ENCODE data around the gene TRIM9.

DNA sequence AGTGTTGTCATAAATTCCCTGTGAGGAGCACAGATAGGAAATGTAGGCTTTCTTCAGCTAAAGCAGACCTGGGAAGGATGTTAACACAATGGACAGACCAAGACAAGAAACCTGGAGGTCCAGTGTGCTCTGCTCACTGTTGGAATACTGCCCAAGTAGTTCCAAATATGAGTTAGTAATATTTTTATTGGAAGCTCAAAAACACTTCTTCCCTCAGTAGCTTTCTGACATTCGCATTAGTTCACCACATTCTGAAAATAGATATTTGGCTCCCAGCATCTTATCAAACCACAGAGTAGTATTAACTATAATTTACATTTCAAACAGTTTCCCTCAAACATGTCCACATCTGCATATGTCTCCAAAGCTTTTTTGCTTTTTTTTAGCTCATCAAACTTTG, 75.8 kb downstream of the TRIM9 start:
- TF ChIP-seq, protein P1, sequence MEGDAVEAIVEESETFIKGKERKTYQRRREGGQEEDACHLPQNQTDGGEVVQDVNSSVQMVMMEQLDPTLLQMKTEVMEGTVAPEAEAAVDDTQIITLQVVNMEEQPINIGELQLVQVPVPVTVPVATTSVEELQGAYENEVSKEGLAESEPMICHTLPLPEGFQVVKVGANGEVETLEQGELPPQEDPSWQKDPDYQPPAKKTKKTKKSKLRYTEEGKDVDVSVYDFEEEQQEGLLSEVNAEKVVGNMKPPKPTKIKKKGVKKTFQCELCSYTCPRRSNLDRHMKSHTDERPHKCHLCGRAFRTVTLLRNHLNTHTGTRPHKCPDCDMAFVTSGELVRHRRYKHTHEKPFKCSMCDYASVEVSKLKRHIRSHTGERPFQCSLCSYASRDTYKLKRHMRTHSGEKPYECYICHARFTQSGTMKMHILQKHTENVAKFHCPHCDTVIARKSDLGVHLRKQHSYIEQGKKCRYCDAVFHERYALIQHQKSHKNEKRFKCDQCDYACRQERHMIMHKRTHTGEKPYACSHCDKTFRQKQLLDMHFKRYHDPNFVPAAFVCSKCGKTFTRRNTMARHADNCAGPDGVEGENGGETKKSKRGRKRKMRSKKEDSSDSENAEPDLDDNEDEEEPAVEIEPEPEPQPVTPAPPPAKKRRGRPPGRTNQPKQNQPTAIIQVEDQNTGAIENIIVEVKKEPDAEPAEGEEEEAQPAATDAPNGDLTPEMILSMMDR (IDR thresholded peaks at IDR 0.05): no peak
- no peak for TF ChIP-seq POLR2A (IDR thresholded peaks at IDR 0.05)

All from ovary (tissue), 3 donors.